Mucosa of rectum (tissue), 2 donors: ENCODE measurements around the gene HDLBP.

ENCODE experiments used
- H3K27ac ChIP-seq, 2 donors: one replicate each; pipeline ENCODE4 v1.7.0; 2013; ENCODE audit warnings: inconsistent platforms in 2 of 2, low read depth in 2 of 2, low read length in 2 of 2
- H3K27me3 ChIP-seq, 2 donors: one replicate each; pipeline ENCODE4 v1.7.0; 2013; ENCODE audit warnings: low read length in 2 of 2; ENCODE audit not compliant: control insufficient read depth in 2 of 2, insufficient read depth in 2 of 2
- H3K36me3 ChIP-seq, 2 donors: one replicate each; pipeline ENCODE4 v1.7.0; 2013; ENCODE audit warnings: low read length in 2 of 2; ENCODE audit not compliant: control insufficient read depth in 2 of 2, insufficient read depth in 2 of 2
- H3K4me1 ChIP-seq, 2 donors: one replicate each; pipeline ENCODE4 v1.7.0; 2013; ENCODE audit warnings: low read length in 2 of 2, mild to moderate bottlenecking in 1 of 2; ENCODE audit not compliant: control insufficient read depth in 2 of 2, insufficient read depth in 2 of 2
- H3K4me3 ChIP-seq, 2 donors: one replicate each; pipeline ENCODE4 v1.7.0; 2013; ENCODE audit warnings: low read length in 2 of 2
- H3K9ac ChIP-seq, 2 donors: one replicate each; pipeline ENCODE4 v1.7.0; 2013; ENCODE audit warnings: low read length in 2 of 2, low read depth in 1 of 2, mild to moderate bottlenecking in 1 of 2
- H3K9me3 ChIP-seq, 2 donors: one replicate each; pipeline ENCODE4 v1.7.0; 2013; ENCODE audit warnings: low read length in 2 of 2; ENCODE audit not compliant: control insufficient read depth in 2 of 2
- donor health status: healthy.
- donor health status: Normal muscosa, but diverticular disease.

HDLBP gene

DNA sequence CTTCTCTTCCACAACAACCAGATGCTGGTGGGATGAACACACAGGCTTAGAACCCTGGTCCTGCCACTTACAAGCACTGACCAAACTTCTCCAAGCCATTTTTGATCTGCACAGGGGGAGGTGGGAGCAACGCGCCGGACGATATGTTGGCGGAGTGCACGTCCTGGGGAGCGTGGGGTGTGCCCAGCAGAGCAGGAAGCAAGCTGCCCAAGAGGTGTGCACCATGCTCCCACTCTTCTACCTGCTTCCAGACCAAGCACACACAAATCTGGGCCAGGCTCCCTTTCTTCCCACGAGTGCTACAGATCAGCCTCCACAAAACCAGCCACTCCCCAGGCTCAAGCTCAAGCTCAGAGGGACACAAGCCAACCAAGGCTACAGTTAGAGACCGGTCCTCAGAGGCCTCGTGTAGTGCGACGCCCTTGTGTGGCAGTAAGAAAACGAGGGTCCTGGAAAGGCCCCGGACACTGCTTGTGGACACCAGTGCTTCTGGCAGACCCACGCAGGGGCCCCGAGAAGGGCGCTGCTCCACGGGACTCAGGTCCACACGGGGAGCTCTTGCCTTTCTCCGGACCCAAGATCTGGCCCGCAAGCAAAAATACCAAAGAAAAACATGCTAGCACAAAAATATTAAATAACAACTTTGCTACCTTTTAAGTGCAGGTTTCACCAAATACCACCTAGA lies 75.0 kb downstream of the HDLBP start:
- Histone ChIP-seq H3K9me3 (no peaks in the 10 kb centered on the region), H3K9ac (no peak overlapping the region), H3K27me3 (no peaks in the 10 kb centered on the region), H3K4me3 (no peak overlapping the region), H3K4me1 (no peaks in the 10 kb centered on the region), H3K36me3 (peaks cover 82 to 92% of the 10 kb centered on the region in 2 donors), H3K27ac (no peak overlapping the region)

DNA sequence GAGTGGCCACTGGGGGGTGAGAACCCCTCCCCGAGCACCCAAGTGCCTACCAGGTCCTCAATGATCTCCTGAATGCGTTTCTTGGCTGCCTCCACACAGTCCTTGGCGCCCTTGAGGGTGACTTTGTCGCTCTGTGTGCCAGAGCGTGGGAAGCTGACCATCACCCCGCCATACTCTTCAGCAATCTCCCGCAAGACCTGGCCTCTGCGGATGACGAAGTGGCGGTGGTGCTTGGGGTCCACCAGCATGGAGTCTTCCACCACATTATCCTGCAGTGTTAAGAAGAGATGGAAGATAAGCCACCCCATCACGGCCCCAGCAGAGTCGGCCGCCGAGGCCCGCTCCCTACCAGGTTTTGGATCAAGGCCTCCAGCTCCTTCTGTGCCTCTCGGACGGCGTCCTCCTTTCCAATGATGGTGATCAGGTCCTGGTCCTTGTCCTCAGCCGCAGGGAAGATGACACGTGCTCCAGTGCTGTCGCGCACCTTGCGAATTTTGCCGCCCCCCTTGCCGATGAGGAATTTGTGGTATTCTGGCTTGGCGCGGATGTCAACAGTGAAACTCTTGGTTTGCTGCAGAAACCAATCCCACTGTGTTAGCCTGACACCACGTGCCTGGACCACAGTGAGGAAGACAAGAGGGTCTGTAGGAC lies 75.8 kb downstream of the HDLBP start:
- Histone ChIP-seq H3K4me1 (no peaks in the 10 kb centered on the region), H3K27me3 (no peaks in the 10 kb centered on the region), H3K27ac (no peak overlapping the region), H3K4me3 (no peak overlapping the region), H3K9ac (no peak overlapping the region), H3K36me3 (peaks cover 88 to 96% of the 10 kb centered on the region in 2 donors), H3K9me3 (no peaks in the 10 kb centered on the region)

DNA sequence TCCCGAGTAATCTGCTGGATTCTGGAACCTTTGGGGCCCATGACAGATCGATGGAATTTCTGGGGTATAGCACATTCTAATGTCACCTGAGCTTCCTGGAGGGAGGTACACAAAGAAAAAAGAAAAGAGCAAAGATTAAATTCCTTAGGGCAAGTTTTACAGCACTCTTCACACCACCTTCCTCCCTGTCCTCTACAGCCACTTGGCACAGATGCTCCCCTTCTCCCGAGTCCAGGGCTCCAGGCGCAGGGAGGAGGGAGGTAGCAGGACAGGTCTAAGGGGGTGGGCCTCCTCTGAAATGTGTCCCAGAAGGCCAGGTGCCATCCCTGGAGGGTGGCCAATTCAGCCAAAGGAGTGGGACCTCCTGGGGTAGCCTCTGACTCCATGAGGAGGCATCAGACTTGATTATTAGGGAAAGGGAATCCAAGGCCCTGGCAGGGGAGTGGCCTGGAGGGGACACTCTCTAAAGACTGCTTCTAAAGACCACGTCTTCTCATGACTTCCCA lies 76.7 kb downstream of the HDLBP start:
- Histone ChIP-seq H3K27me3 (no peaks in the 10 kb centered on the region), H3K27ac (no peak overlapping the region)

DNA sequence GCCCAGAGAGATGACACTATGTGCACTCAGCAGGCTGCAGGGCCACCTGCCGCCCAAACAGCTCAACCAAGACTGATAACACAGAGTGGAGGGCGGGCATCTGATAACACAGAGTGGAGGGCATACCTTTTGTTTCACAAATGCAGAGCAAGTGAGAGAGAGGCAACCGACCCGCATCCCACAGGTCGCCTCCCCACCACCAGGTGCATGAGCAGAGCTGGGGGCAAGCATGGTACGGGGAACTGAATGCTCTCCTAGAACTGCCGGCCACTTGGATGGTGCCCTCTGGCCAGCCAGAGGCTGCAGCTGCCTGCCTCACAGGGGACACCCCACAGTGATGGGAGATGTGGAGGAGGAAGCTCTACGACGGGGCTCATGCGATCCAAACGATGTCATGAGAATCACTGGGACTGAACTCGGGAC lies 77.5 kb downstream of the HDLBP start:
- Histone ChIP-seq H3K27me3 (no peaks in the 10 kb centered on the region), H3K27ac (no peak overlapping the region), H3K9me3 (no peaks in the 10 kb centered on the region), H3K4me3 (no peak overlapping the region), H3K9ac (no peak overlapping the region), H3K4me1 (no peaks in the 10 kb centered on the region), H3K36me3 (peaks cover 90 to 96% of the 10 kb centered on the region in 2 donors)

More for the DNA sequence above, 76.7 kb downstream of the HDLBP start:
- H3K4me1 ChIP-seq: no peaks in the 10 kb centered on the region
- H3K9ac ChIP-seq: no peak overlapping the region
- H3K4me3 ChIP-seq: no peak overlapping the region
- peaks cover 90 to 96% of the 10 kb centered on the region in 2 donors for H3K36me3 ChIP-seq
- no peaks in the 10 kb centered on the region for H3K9me3 ChIP-seq

DNA sequence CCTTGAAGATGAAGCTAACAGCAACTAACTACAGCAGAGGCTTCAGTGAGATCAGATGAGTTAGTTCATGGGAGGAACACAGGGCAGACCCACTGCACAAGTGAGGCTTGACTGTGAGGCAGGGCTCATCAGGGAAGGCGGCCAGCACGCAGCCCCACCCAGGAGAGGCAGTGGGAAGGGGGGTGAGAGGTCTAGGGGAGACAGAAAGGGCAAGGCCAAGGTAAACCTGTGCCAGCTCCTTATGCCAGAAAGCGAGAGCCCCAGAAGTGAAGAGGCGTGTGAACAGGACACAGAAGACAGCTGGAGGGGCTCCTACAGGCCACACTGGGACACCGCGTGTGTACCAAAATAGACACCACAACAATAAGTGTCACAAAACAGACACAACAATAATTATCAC lies 78.4 kb downstream of the HDLBP start:
- peaks cover 85 to 96% of the 10 kb centered on the region in 2 donors for H3K36me3 ChIP-seq
- no peaks in the 10 kb centered on the region for H3K9me3 ChIP-seq
- H3K27me3 ChIP-seq: no peaks in the 10 kb centered on the region
- H3K4me3 ChIP-seq: no peak overlapping the region
- no peak overlapping the region for H3K27ac ChIP-seq
- no peaks in the 10 kb centered on the region for H3K4me1 ChIP-seq
- H3K9ac ChIP-seq: no peak overlapping the region

DNA sequence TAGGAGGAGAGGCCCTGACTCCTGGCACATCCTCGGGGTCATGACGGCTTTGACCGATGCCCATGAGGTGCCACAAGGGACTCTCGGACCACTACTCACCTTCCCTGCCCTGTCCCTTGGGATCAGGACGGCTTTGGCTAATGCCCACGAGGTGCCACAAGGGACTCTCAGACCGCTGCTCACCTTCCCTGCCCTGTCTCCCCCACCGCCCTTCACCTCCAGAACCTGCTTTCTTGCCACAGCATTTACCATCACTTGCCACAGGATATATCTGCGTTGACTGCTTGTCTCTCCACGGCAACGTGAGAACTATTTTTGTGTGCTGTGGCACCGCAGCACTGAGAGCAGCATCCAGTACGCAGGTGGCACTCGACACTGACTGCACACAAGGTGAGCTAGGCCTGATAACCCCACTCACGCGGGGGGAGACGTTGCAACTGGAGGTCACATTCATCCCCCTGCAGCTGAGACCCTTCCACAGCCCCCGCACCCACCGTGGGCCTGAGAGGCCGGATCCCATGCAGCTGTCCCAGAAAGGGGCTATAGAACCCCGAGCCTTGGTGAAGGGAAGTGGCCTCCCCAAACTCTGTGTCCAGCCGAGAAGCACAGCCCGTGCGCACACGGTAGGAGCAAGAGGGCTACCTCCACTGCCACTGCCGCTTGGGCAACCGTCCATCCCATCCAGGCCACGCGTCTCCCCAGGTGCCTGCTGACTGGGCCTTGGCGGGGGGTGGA lies 79.4 kb downstream of the HDLBP start:
- H3K36me3 ChIP-seq: peaks cover 88 to 98% of the 10 kb centered on the region in 2 donors
- no peak overlapping the region for H3K27ac ChIP-seq
- H3K9me3 ChIP-seq: no peaks in the 10 kb centered on the region
- no peaks in the 10 kb centered on the region for H3K27me3 ChIP-seq
- H3K4me3 ChIP-seq: no peak overlapping the region
- H3K9ac ChIP-seq: no peak overlapping the region
- no peaks in the 10 kb centered on the region for H3K4me1 ChIP-seq

DNA sequence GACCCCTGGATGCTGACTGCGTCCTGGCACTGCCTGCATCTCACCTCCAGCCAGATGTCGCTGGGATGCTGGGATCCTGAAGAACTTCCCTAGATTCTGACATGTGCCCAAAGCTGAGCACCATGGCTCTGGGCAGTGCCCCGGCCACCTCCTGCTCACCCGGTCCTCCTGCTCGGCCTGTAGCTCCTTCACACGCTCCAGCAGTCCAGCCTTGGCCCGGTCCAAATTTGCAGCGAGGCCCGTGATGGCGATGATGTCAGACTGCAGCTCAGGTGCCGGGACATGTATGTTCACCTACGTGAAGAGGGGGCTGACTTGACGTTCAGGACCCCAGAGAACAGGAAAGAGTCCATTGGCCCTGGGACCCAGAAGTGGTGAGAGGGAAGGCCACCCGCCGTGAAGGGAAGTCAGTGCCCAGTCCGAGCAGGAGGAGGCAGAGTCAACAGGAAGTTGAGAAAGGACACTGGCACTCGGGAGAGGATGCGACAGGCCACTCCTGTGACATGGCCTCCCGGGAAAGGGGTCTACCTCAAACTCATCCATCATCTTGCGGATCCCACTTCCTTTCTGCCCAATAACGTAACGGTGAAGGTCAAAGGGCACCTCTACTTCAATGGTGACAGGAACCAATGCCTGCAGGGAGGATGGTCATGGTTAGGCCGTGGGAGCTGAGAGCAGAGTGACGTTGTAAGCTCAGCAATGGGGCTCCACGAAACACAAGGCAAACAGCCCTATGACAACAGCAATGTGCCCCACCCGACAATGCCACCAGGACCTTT lies 80.3 kb downstream of the HDLBP start:
- Histone ChIP-seq H3K4me1 (no peaks in the 10 kb centered on the region), H3K27ac (no peak overlapping the region), H3K4me3 (no peak overlapping the region), H3K9me3 (no peaks in the 10 kb centered on the region), H3K36me3 (peaks cover 86 to 98% of the 10 kb centered on the region in 2 donors), H3K27me3 (no peaks in the 10 kb centered on the region), H3K9ac (no peak overlapping the region)

DNA sequence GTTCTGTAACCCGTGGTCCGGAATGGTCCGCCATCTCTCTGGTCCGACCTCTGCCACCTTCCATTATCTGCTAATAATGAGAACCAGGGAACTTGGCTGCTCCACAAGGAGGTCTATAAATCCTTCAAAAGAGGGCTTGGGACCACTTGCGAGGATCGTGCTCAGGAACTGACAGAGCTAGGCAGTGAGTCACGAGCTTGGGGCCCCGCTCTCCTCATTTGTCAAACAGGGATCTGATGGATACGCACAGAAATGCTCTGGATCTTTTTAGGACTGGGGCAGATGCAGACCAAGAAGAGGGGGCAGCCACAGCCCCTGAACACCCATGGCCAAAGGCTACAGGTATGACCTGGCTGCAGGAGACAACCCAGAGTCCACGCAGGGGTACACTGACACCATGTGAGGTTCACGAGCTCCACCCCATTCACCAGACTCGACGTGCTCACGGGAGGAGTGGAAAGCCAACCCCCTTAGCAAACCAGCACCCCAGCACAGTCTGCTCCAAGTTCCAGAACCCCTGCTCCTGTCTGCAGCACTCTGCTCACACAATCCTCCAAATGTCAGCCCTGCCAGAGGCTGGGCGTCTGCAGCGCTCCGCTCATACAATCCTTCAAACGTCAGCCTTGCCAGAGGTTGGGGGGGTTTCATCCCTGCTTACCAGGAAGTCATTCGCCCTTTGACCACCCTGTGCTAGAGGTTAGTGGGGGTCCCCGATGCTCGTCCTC lies 81.2 kb downstream of the HDLBP start:
- no peak overlapping the region for H3K4me3 ChIP-seq
- peaks cover 86 to 96% of the 10 kb centered on the region in 2 donors for H3K36me3 ChIP-seq
- no peaks in the 10 kb centered on the region for H3K4me1 ChIP-seq
- H3K27me3 ChIP-seq: no peaks in the 10 kb centered on the region
- H3K9ac ChIP-seq: no peak overlapping the region
- H3K27ac ChIP-seq: no peak overlapping the region
- H3K9me3 ChIP-seq: no peaks in the 10 kb centered on the region

DNA sequence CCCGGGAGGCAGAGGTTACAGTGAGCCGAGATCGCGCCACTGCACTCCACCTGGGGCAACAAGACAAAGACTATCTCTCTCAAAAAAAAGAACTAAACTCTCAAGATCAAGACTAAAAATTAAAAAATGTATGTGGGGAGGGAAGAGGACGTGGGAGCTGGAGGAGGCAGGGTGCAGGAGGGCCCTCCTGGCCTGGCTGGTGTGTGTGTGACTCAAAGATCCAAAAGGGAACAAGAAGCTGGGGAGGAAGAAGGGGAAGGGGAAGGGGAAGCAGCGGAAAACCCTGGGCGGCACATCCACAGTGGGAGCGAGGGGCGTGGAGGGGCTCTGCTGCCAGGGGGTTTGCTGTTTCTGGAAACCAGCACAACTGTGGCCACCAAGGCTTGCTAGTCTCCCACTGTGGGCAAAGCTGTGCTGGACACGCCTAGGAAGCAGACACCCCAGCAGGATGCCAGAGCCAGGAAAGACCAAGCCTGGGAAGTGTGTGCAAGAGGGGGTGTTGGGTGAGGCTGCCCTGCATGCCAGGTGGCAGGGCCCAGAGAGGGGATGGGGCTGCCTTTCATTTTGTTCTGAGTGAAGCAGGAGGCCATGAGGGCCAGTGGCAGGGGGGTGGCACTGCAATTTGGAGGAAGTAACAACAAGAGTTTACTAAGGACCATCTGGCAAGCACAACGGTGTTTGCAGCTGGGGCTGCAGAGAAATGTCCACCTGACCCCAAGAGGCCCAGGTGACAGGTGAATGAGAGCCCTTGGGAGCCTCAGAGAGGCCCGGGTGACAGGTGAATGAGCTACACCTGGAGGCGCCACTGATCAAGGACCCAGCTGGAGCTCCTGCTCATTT lies 82.5 kb downstream of the HDLBP start:
- no peak overlapping the region for H3K9ac ChIP-seq
- H3K27ac ChIP-seq: no peak overlapping the region
- H3K4me3 ChIP-seq: no peak overlapping the region
- no peaks in the 10 kb centered on the region for H3K9me3 ChIP-seq
- no peaks in the 10 kb centered on the region for H3K27me3 ChIP-seq
- peaks cover 85 to 96% of the 10 kb centered on the region in 2 donors for H3K36me3 ChIP-seq
- H3K4me1 ChIP-seq: no peaks in the 10 kb centered on the region
